Loucy (cell line): Measurements from ENCODE around the gene MC2R.

Experiments used
- H2AFZ ChIP-seq: fragments of 200-600 bp; sonication (generic); 2 replicates; pipeline ENCODE4 v1.6.0; 2016; ENCODE audit warnings: antibody characterized with exemption, mild to moderate bottlenecking, low read length, moderate library complexity
- H3F3A ChIP-seq: fragments of 200-600 bp; 2 replicates; pipeline ENCODE4 v1.6.0; 2016; ENCODE audit warnings: antibody characterized with exemption, low read depth, mild to moderate bottlenecking
- H3K27me3 ChIP-seq: fragments of 200-600 bp; sonication (generic); 2 replicates; pipeline ENCODE4 v1.6.1; 2014; ENCODE audit warnings: low read length, mild to moderate bottlenecking; ENCODE audit not compliant: insufficient read depth, poor library complexity, severe bottlenecking
- H3K36me3 ChIP-seq: fragments of 200-600 bp; sonication (generic); 2 replicates; pipeline ENCODE4 v1.6.1; 2016; ENCODE audit warnings: low read length; ENCODE audit not compliant: insufficient read depth
- H3K4me1 ChIP-seq: fragments of 200-600 bp; sonication (generic); 2 replicates; pipeline ENCODE4 v1.5.1; 2014; ENCODE audit warnings: low read length, mild to moderate bottlenecking; ENCODE audit not compliant: insufficient read depth, poor library complexity, severe bottlenecking
- H3K4me2 ChIP-seq: fragments of 200-600 bp; sonication (generic); 2 replicates; pipeline ENCODE4 v1.6.0; 2014; ENCODE audit warnings: antibody characterized with exemption, low read length, low read depth, mild to moderate bottlenecking; ENCODE audit not compliant: poor library complexity, severe bottlenecking
- H3K4me3 ChIP-seq: fragments of 200-600 bp; sonication (generic); 2 replicates; pipeline ENCODE4 v1.5.1; 2014; ENCODE audit warnings: low read length, mild to moderate bottlenecking, mixed read lengths; ENCODE audit not compliant: poor library complexity, severe bottlenecking
- H3K79me2 ChIP-seq: fragments of 200-600 bp; sonication (generic); 2 replicates; pipeline ENCODE4 v1.6.1; 2014; ENCODE audit warnings: low read length; ENCODE audit not compliant: insufficient read depth
- H3K9ac ChIP-seq: fragments of 200-600 bp; sonication (generic); 2 replicates; pipeline ENCODE4 v1.6.0; 2014; ENCODE audit warnings: mild to moderate bottlenecking, low read depth, low read length, moderate library complexity; ENCODE audit not compliant: poor library complexity, severe bottlenecking
- H3K9me2 ChIP-seq: fragments of 200-600 bp; sonication (generic); replicated peaks from 2 replicates; pipeline ENCODE4 v1.6.1; 2016; ENCODE audit warnings: low read depth, low read length, mixed read lengths
- H3K9me3 ChIP-seq: fragments of 200-600 bp; sonication (generic); 2 replicates; pipeline ENCODE4 v1.6.1; 2014; ENCODE audit warnings: mild to moderate bottlenecking, antibody characterized with exemption, low read length, low read depth; ENCODE audit not compliant: insufficient read depth
- H4K20me1 ChIP-seq: fragments of 200-600 bp; sonication (generic); 2 replicates; pipeline ENCODE4 v1.6.0; 2014; ENCODE audit warnings: antibody characterized with exemption, low read length, mild to moderate bottlenecking; ENCODE audit not compliant: insufficient read depth, poor library complexity, severe bottlenecking
- CTCF ChIP-seq: fragments of 200-600 bp; sonication (generic); conservative IDR thresholded peaks from 2 replicates; pipeline ENCODE4 v1.5.1; 2014; ENCODE audit warnings: mild to moderate bottlenecking, antibody characterized with exemption, low read length
- EZH2phosphoT487 ChIP-seq: fragments of 200-600 bp; IDR thresholded peaks from 2 replicates; pipeline ENCODE4 v1.6.1; 2018; ENCODE audit warnings: antibody characterized with exemption, mild to moderate bottlenecking, moderate library complexity, borderline replicate concordance

The MC2R gene

GRCh38 chr18:13888191-13888716 lies 27.1 kb downstream of the MC2R start:
- no peak overlapping the region for H3K4me3 ChIP-seq
- TF ChIP-seq CTCF (no peak), EZH2phosphoT487 (no peak)
- H3K9me3 ChIP-seq, result no peaks in the 10 kb centered on the region

DNA sequence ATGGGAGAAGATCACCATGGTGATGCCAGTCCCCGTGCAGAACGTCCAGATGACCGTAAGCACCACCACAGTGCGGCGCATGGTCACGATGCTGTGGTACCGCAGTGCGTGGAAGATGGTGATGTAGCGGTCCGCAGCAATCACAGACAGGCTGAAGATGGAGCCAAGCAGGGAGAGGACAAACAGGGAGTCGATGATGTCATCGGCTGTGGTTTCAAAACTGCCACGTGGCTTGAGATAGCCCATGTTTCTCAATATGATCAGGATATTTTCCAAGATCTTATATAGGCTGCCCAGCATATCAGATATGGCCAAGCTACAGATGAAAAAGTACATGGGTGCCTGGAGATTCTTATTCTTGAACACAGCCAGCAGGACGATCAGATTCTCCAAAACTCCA lies 30.3 kb downstream of the MC2R start:
- H3K4me2 ChIP-seq, result no peak overlapping the region
- no peaks in the 10 kb centered on the region for H3K9me2 ChIP-seq
- no peak overlapping the region for H3K9ac ChIP-seq
- H4K20me1 ChIP-seq, result no peaks in the 10 kb centered on the region
- no peaks in the 10 kb centered on the region for H3K36me3 ChIP-seq
- no peaks in the 10 kb centered on the region for H3K4me1 ChIP-seq
- H3K79me2 ChIP-seq, result no peaks in the 10 kb centered on the region
- no peaks in the 10 kb centered on the region for H3F3A ChIP-seq
- no peaks in the 10 kb centered on the region for H3K27me3 ChIP-seq
- H3K4me3 ChIP-seq, result no peak overlapping the region
- TF ChIP-seq CTCF, result no peak
- no peak for TF ChIP-seq EZH2phosphoT487
- H3K9me3 ChIP-seq, result no peaks in the 10 kb centered on the region
- no peak overlapping the region for H2AFZ ChIP-seq

More at GRCh38 chr18:13888191-13888716, 27.1 kb downstream of the MC2R start:
- H3K27me3 ChIP-seq, result no peaks in the 10 kb centered on the region
- no peaks in the 10 kb centered on the region for H3K79me2 ChIP-seq
- H2AFZ ChIP-seq, result no peak overlapping the region
- no peaks in the 10 kb centered on the region for H4K20me1 ChIP-seq
- no peaks in the 10 kb centered on the region for H3K36me3 ChIP-seq
- H3K9me2 ChIP-seq, result no peaks in the 10 kb centered on the region
- no peaks in the 10 kb centered on the region for H3F3A ChIP-seq
- no peak overlapping the region for H3K4me2 ChIP-seq
- H3K4me1 ChIP-seq, result no peaks in the 10 kb centered on the region
- H3K9ac ChIP-seq, result no peak overlapping the region

DNA sequence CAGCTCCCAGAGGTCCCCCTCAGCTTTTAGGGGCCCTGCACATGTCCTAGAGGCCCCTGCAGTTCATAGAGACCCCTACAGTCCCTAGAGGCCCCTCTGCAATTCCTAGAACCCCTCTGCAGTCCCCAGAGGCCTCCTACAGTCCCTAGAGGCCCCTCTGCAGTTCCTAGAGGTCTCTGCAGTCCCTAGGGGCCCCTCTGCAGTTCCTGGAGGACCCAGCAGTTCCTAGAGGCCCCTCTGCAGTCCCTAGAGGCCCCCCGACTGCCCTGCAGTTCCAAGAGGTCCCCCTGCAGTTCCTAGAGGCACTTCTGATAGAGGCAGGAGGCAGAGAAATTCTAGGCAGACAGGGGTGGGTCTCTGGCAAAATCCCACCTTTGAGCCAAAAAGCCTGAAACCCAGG lies 35.4 kb downstream of the MC2R start:
- Histone ChIP-seq H3K27me3 (no peaks in the 10 kb centered on the region), H3K9me2 (no peaks in the 10 kb centered on the region), H3K4me2 (no peak overlapping the region), H3K9me3 (no peaks in the 10 kb centered on the region), H4K20me1 (no peaks in the 10 kb centered on the region), H2AFZ (no peak overlapping the region), H3K79me2 (no peaks in the 10 kb centered on the region), H3F3A (no peaks in the 10 kb centered on the region), H3K4me1 (no peaks in the 10 kb centered on the region), H3K4me3 (no peak overlapping the region), H3K36me3 (no peaks in the 10 kb centered on the region), H3K9ac (no peak overlapping the region)
- TF ChIP-seq CTCF (no peak), EZH2phosphoT487 (no peak)
